Stimulated activated naive B cell treated with anti-CD40 and anti-IgM and Interleukin-4, amounts not matched to agents 10 μg/mL and 1 μg/mL and 100 μg/mL, for 72 hours (primary cell): ENCODE results near the gene AIP.
"Not testable (repeated sequence)": the region's sequence is repeated elsewhere in the genome, so short reads cannot be mapped to it uniquely, and the experiment has no call there.

ENCODE experiments used
- ATAC-seq, 2 donors: fragments of 150-1000 bp; cut with Tn5 transposase; replicated peaks; 2 replicates each; pipeline ENCODE4 v1.10.0; 2021; ENCODE audit warnings: moderate library complexity in 1 of 2
- DNase-seq: peaks from one replicate; pipeline ENCODE4 v3.0.0; 2021
- H3K27ac Mint-ChIP-seq: one replicate; pipeline ENCODE4 v1.8.0; 2022; ENCODE audit warnings: mild to moderate bottlenecking, mixed read lengths
- H3K27me3 Mint-ChIP-seq, 2 donors: one replicate each; pipeline ENCODE4 v1.8.0; 2022; ENCODE audit warnings: mixed read lengths in 2 of 2
- H3K36me3 Mint-ChIP-seq, 2 donors: one replicate each; pipeline ENCODE4 v1.8.0; 2022; ENCODE audit warnings: mixed read lengths in 2 of 2, mild to moderate bottlenecking in 1 of 2
- H3K4me1 Mint-ChIP-seq, 2 donors: one replicate each; pipeline ENCODE4 v1.8.0; 2022; ENCODE audit warnings: mixed read lengths in 2 of 2, mild to moderate bottlenecking in 1 of 2
- H3K4me3 Mint-ChIP-seq, 2 donors: one replicate each; pipeline ENCODE4 v1.8.0; 2022; ENCODE audit warnings: mild to moderate bottlenecking in 2 of 2, mixed read lengths in 2 of 2, moderate library complexity in 1 of 2
- H3K9me3 Mint-ChIP-seq, 2 donors: one replicate each; pipeline ENCODE4 v1.8.0; 2022; ENCODE audit warnings: mixed read lengths in 2 of 2, mild to moderate bottlenecking in 1 of 2

The AIP gene

DNA sequence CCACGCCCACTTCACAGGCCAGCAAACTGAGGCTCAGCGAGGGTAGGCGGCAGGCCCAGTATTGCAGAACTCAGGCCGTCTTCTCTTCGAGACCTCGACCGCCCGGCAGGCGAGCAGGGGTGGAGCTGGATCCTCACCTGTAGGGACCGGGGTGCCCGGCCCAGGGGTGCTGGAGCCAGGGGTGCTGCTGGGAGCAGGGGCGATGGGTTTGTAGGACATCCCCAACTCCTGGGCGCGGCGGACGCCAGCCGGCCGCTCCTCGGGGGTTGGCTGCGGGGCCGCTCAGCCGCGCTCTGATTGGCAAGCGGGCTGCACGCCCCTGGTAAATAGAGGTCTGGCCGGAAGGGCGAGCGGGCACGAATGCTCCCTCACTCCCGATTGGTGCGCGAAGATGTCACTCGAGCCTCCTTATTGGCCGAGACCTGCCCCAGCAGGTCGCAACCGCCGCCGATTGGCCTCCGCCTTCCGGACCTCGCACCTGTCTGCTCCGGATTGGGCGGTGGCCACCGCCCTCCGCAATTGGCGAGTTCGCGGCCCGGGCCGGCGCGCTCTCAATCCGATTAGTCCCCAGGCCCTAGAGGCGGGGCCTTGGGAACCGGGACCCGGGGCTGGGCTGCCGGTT is 25.1 kb downstream of the AIP start, which contains the start of gene CDK2AP2:
Gene CDK2AP2, minus strand, starts transcription at position 299 of the 622 bp plus-strand sequence. Its CDS starts 80 bp downstream, at position 219.
- Mint-ChIP-seq H3K4me3 (peak within 1 kb of the TSS; percentile 85 to 87), H3K4me1 (peaks cover 32 to 51% of the 10 kb centered on the region in 2 donors), H3K27me3 (peaks cover 7 to 12% of the 10 kb centered on the region in 2 donors), H3K9me3 (no peaks in the 10 kb centered on the region), H3K27ac (peak within 1 kb of the TSS; percentile 91), H3K36me3 (peaks cover 7 to 14% of the 10 kb centered on the region in 2 donors)
- peak; percentile 76 to 79 for ATAC-seq
- peak; percentile 98 for DNase-seq

DNA sequence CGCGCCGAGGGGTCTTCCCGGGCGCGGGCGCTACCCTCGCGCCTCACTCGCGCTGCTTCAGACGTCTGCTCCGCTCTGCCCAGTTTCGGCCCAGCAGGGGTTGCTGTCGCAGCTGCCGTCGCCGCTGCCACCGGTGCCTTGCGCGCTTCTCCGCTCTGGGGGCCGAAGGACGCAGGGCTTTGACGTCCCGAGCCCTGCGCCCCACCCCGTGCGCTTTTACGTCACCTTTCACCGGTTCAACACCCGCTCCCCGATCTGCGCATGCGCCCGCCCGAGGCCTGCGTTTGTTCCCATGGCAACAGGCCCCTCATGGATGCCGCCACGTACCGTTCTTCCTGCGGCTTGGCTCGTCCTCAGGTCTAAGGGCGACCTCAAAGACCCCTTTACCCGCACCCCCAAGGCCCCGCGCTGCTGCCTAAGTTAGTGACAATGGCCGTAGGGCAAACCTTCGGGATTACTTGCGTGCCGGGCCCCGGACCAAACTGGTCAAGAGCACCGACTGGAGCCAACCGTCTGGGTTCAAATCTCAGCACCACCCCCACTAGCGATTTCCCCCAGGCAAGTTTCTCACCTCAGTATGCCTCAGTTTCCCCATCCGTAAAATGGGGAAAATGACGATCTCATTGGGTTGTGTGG is 25.8 kb downstream of the AIP start:
- peak overlapping the region; percentile 91 for H3K27ac Mint-ChIP-seq
- DNase-seq (peak; percentile 96), ATAC-seq (peak; percentile 48 to 54)
- peaks cover 28 to 45% of the 10 kb centered on the region in 2 donors for H3K4me1 Mint-ChIP-seq
- peak overlapping the region; percentile 85 to 87 for H3K4me3 Mint-ChIP-seq
- peaks cover 7 to 11% of the 10 kb centered on the region in 2 donors for H3K36me3 Mint-ChIP-seq
- peaks cover 7 to 12% of the 10 kb centered on the region in 2 donors for H3K27me3 Mint-ChIP-seq
- no peaks in the 10 kb centered on the region for H3K9me3 Mint-ChIP-seq

DNA sequence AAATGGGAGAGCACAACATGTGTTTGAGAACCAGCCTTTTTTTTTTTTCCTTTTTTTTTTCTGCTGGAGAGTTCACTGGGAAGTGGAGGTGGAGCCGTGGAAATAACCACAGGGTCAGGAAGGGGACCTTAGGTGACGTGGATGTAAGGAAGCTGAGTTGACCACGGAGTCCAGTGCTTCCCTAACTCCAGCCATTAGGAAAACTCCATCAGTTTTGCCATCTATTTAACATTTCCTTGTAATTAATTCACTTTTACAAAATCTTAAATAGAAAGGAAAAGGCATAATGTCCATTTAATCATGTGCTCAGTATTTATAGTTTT is 27.2 kb downstream of the AIP start:
- Mint-ChIP-seq H3K4me1 (peaks cover 25 to 36% of the 10 kb centered on the region in 2 donors), H3K4me3 (no peak overlapping the region)

DNA sequence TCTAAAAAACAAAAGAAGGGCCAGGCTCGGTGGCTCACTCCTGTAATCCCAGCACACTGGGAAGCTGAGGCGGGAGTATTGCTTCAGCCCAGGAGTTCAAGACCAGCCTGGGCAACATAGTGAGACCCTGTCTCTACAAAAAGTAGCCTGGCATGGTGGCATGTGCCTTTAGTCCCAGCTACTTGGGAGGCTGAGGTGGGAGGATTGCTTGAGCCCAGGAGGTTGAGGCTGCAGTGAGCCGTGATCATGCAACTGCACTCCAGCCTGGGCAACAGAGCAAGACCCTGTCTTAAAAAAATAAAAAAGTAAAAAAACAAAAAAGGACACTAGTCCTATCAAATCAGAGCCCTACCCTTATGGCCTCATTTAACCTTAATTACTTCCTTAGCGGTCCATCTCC is 28.7 kb downstream of the AIP start:
- not testable (repeated sequence) for DNase-seq, H3K9me3 Mint-ChIP-seq, ATAC-seq, H3K27ac Mint-ChIP-seq, H3K4me3 Mint-ChIP-seq, H3K36me3 Mint-ChIP-seq
- Mint-ChIP-seq H3K4me1 (peaks cover 15 to 23% of the 10 kb centered on the region in 2 donors), H3K27me3 (peaks cover 12 to 32% of the 10 kb centered on the region in 2 donors)

More for the DNA sequence above, 27.2 kb downstream of the AIP start:
- peaks cover 12 to 21% of the 10 kb centered on the region in 2 donors for H3K27me3 Mint-ChIP-seq
- peak overlapping the region; percentile 32 for H3K27ac Mint-ChIP-seq
- no peaks in the 10 kb centered on the region for H3K9me3 Mint-ChIP-seq
- H3K36me3 Mint-ChIP-seq, result peaks cover 6% of the 10 kb centered on the region in 2 donors
- ATAC-seq (no peak), DNase-seq (no peak)

DNA sequence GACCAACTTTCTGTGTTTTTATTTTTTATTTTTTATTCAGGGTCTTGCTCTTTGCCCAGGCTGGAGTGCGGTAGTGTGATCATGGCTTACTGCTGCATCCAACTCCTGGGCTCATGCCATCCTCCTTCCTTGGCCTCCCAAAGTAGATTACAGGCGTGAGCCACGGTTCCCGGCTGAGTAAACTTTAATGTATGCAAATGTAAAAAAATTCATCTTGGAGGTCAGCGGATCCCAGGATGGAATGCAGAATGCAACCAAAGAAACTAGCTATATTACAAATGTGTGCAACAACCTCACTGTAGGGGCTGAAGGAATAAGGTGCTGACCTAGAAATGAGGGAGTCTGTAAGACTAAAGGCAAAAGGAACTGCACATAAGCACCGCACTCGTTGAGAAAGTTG is 31.3 kb downstream of the AIP start:
- peaks cover 2 to 3% of the 10 kb centered on the region in 2 donors for H3K4me1 Mint-ChIP-seq
- H3K27me3 Mint-ChIP-seq, result peaks cover 20 to 41% of the 10 kb centered on the region in 2 donors
- no peaks in the 10 kb centered on the region for H3K36me3 Mint-ChIP-seq
- H3K27ac Mint-ChIP-seq, result no peak overlapping the region
- no peak for DNase-seq
- H3K9me3 Mint-ChIP-seq, result no peaks in the 10 kb centered on the region
- no peak overlapping the region for H3K4me3 Mint-ChIP-seq
- ATAC-seq, result no peak

DNA sequence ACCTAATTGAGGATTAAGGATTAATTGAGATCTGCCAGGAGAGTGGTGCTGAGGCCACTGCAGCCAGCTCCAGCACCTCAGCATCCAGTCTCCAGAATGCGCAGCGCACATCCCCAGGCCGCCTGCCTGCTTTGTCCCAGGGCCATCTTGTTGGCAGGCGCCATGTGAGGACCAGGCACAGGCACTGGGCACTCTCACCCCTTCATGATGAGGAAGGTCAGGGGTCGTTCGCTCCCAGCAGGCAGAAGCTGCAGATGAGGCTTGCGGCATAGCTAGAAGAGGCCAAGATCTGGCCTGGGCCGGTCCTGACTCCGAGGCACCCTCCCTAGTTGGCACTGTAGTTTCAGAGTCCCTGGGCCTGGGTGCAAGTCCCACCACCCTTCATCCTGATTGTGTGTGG is 34.0 kb downstream of the AIP start:
- Mint-ChIP-seq H3K36me3 (no peaks in the 10 kb centered on the region), H3K27me3 (peaks cover 14 to 37% of the 10 kb centered on the region in 2 donors), H3K4me3 (no peak overlapping the region), H3K9me3 (no peaks in the 10 kb centered on the region), H3K4me1 (no peaks in the 10 kb centered on the region), H3K27ac (no peak overlapping the region)
- ATAC-seq (no peak), DNase-seq (no peak)

DNA sequence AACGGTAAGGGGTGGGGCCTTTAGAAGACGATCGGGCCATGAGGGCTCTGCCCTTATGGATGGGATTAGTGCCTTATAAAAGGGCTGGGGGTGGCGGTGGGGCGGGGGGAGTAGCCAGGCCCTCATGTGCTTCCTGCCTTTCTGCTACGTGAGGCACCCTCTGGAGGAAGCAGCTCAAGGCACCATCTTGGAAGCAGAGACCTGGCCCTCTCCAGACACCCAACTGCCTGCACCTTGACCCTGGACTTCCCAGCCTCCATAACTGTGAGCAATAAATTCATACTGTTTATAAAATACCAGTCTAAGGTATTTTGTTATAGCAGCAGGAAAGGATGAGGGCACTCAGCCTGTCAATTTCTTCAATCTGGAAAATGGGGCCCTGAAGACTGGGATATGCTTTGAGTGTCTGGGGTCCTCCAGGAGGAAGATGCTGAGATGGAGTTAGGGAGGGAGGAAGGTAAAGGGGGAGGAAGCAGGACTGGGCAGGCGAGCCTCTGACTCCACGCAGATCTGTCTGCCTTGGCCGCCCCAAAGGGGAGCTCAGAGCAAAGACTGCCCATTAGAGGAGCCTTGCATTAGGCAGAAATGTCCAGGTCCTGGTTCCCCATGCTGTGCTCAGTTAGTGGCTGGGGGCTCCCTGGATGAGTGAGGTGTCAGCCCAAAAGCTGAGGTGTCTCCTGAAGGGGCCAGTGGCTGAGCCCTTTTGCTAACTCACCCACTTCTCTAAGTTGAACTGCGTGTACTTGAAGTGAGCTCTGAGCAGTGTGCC is 35.1 kb downstream of the AIP start:
- no peaks in the 10 kb centered on the region for H3K36me3 Mint-ChIP-seq

DNA sequence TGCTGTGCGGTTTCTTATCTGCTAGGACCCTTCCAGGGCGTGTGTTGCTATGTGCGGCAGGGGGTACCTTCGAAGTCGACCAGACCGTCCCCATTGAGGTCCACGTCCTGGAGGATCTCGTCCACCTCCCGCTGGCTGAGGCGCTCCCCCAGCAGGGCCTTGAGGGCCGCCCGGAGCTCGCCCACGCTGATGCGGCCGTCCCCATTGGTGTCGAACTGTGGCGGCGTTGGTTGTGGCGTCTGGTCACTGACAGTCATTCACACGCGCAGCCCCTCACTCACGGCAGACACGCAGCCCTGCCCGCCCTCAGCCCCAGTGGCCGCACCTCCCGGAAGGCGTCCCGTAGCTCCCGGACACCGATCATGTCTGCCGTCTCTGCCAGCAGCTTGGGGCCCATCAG is 36.9 kb downstream of the AIP start:
- ATAC-seq, result no peak
- Mint-ChIP-seq H3K27ac (no peak overlapping the region), H3K27me3 (peaks cover 12 to 26% of the 10 kb centered on the region in 2 donors), H3K4me3 (no peak overlapping the region), H3K4me1 (no peaks in the 10 kb centered on the region), H3K36me3 (no peaks in the 10 kb centered on the region), H3K9me3 (no peaks in the 10 kb centered on the region)
- DNase-seq, result no peak

More for the DNA sequence above, 35.1 kb downstream of the AIP start:
- Mint-ChIP-seq H3K4me3 (no peak overlapping the region), H3K27ac (no peak overlapping the region), H3K9me3 (no peaks in the 10 kb centered on the region), H3K4me1 (no peaks in the 10 kb centered on the region), H3K27me3 (peaks cover 14 to 29% of the 10 kb centered on the region in 2 donors)
- DNase-seq (no peak), ATAC-seq (no peak)

DNA sequence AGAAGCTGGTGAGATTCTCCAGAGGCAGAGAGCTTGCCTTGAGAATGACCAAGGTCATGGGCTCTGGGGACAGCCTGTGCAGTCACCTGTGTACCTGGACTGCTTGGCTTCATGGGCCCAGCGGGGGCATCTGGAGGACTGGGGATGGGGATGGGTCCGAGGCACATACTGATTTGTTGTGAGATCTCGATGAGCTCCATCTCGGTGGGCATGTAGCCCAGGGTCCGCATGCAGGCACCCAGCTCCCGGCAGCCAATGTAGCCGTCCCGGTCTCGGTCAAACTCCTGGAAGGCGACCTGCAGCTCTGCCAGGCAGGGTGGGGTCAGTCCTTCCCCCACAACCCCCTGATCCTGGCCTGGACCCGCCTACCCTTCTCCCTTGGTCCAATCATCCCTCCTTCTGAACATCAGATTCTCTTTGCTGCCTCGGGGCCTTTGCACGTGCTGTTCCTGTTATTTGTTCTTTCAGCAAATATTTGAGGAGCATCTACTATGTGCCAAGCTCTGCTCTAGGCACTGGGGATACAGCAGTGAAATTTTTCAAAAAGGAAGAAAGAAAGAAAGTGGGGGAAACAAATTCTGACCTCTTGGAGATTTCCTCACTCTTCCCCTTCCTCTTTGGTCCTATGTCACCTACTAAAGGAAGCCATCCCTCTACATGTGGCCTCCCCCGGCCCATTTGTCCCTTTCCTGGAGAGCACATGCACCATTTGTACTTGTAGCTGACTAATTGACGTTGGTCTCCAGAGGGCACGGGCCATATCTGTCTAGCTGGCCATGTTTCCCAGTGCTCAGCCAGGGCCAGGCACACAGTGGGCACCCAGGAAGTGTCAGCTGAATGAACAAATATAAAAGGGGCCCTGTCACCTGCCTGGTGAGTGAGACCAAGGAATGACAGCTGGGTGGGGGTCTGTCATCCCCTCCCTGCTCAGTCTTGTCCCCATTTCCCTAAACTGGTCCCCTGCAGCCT is 38.3 kb downstream of the AIP start:
- H3K9me3 Mint-ChIP-seq, result no peaks in the 10 kb centered on the region
- ATAC-seq (no peak), DNase-seq (no peak)
- peaks cover 17 to 22% of the 10 kb centered on the region in 2 donors for H3K27me3 Mint-ChIP-seq
- H3K4me1 Mint-ChIP-seq, result no peaks in the 10 kb centered on the region
- no peak overlapping the region for H3K27ac Mint-ChIP-seq
- no peaks in the 10 kb centered on the region for H3K36me3 Mint-ChIP-seq
- no peak overlapping the region for H3K4me3 Mint-ChIP-seq

DNA sequence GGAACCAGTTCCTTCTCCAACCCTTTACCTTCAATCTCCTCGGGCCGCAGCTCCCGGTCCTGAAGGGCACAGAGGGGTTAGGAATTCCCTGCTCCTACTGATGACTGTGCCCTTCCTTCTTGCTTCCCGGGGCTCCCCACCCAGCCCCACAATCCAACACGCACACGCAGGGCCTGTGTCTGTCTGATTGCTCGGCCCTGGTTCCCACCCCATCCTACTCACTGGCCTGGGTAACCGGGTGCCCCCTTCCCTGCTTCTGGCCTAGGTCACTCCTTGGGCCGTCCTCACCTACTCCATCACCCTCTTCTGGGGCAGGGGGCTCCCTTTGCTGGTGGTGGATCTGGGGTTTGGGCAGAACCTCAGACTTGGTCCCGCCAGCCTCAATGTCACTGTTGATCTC is 39.1 kb downstream of the AIP start:
- ATAC-seq (no peak), DNase-seq (no peak)
- Mint-ChIP-seq H3K27ac (no peak overlapping the region), H3K4me1 (no peaks in the 10 kb centered on the region), H3K9me3 (no peaks in the 10 kb centered on the region), H3K36me3 (no peaks in the 10 kb centered on the region), H3K27me3 (peaks cover 18 to 27% of the 10 kb centered on the region in 2 donors), H3K4me3 (no peak overlapping the region)

DNA sequence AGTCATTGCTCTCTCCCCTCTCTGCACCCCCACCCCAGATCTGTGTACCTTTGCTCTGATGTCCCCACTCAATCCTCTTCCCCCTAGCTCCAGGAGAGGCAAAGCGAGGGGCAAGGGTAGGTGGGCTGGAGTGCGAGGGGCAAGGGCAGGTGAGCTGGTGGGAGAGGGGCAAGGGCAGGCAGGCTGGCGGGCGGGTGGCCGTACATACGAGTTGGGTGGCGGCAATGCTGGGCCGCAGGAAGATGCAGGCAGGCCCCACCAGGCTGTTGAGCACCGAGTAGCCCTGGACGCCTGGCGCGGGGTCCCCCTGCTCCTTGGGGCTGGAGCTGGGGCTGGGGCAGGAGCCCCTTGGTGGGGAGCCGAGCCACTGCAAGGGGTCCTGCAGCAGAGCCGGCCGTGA is 39.5 kb downstream of the AIP start:
- Mint-ChIP-seq H3K4me3 (no peak overlapping the region), H3K4me1 (no peaks in the 10 kb centered on the region), H3K27me3 (peaks cover 21 to 29% of the 10 kb centered on the region in 2 donors), H3K9me3 (peaks cover 0 to under 1% of the 10 kb centered on the region in 2 donors), H3K27ac (no peak overlapping the region), H3K36me3 (no peaks in the 10 kb centered on the region)
- DNase-seq (no peak), ATAC-seq (no peak)

DNA sequence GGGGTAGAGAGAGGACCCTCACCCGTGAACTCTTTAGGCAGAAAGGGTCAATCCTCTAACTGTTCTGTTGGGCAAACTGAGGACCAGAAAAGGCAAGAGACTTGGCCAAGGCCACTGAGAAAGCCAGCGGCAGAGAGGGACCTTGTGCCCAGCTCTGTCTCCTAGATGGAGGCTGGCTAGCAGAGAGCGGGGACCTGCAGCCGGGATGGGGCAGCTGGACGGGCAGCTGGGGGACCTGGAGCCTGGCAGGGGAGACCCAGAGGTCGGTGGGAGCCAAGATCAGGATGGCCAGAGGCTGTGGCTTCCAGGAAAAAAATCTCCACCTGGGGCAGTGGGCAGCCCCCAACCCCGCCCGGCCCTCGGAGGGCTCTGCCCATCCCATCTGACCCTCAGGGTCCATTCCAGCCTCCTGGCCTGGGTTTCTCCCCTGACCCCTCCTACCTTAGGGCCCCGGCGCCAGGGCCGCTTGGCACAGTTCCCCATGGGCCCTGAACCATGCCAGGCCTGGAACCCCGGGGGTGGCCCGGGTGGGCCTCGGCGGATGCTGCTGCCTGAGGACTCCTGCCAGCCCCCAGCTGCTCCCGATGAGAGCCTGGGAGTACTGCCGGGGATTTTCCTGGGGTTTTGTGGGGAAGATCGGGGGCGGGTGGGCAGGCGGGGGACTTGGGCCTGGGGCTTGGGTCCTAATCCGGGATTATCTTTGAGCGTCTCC is 40.2 kb downstream of the AIP start, which contains the start of gene CABP2:
Gene CABP2, minus strand, starts transcription at position 603 of the 712 bp plus-strand sequence. Its CDS starts 120 bp downstream, at position 483.
- H3K36me3 Mint-ChIP-seq, result no peaks in the 10 kb centered on the region
- ATAC-seq (no peak), DNase-seq (no peak)
- no peak within 1 kb of the TSS for H3K4me3 Mint-ChIP-seq
- peaks cover 25 to 34% of the 10 kb centered on the region in 2 donors for H3K27me3 Mint-ChIP-seq
- H3K9me3 Mint-ChIP-seq, result peaks cover 0 to 3% of the 10 kb centered on the region in 2 donors
- no peaks in the 10 kb centered on the region for H3K4me1 Mint-ChIP-seq
- H3K27ac Mint-ChIP-seq, result no peak within 1 kb of the TSS
